NCI-H69 (cell line): Measurements from ENCODE around the gene IKZF1.

Experiments used
- DNase-seq: peaks from one replicate; lab custom pipeline; 2025; lab: John Stamatoyannopoulos, UW

IKZF1 gene

GRCh38 chr7:50355817-50356178, 51.3 kb downstream of the IKZF1 start:
- DNase-seq, result no peak

GRCh38 chr7:50356212-50356944, 51.9 kb downstream of the IKZF1 start:
- DNase-seq, result no peak

- no peak for DNase-seq
Observed at GRCh38 chr7:50356945-50357268, 52.4 kb downstream of the IKZF1 start.

GRCh38 chr7:50357426-50357825, 52.9 kb downstream of the IKZF1 start:
- no peak for DNase-seq

- no peak for DNase-seq
Observed at GRCh38 chr7:50358041-50358705, 53.7 kb downstream of the IKZF1 start.

GRCh38 chr7:50358779-50359178, 54.3 kb downstream of the IKZF1 start:
- DNase-seq, result no peak

- DNase-seq, result no peak
Observed at GRCh38 chr7:50359258-50359994, 54.9 kb downstream of the IKZF1 start.

- DNase-seq, result no peak
Observed at GRCh38 chr7:50359995-50360925, 55.7 kb downstream of the IKZF1 start.

- no peak for DNase-seq
Observed at GRCh38 chr7:50362142-50362541, 57.6 kb downstream of the IKZF1 start.

- no peak for DNase-seq
Observed at GRCh38 chr7:50362712-50363282, 58.3 kb downstream of the IKZF1 start.

GRCh38 chr7:50363327-50364060, 59.0 kb downstream of the IKZF1 start:
- no peak for DNase-seq

- no peak for DNase-seq
Observed at GRCh38 chr7:50364645-50365044, 60.1 kb downstream of the IKZF1 start.

- no peak for DNase-seq
Observed at GRCh38 chr7:50366311-50366710, 61.8 kb downstream of the IKZF1 start.

GRCh38 chr7:50367100-50367499, 62.6 kb downstream of the IKZF1 start:
- no peak for DNase-seq

GRCh38 chr7:50367570-50367969, 63.1 kb downstream of the IKZF1 start:
- DNase-seq, result no peak

- DNase-seq, result no peak
Observed at GRCh38 chr7:50368366-50368765, 63.9 kb downstream of the IKZF1 start.

- DNase-seq, result peak; percentile 71
Observed at GRCh38 chr7:50369143-50370026, 64.9 kb downstream of the IKZF1 start.

GRCh38 chr7:50370884-50371283, 66.4 kb downstream of the IKZF1 start:
- no peak for DNase-seq

- no peak for DNase-seq
Observed at GRCh38 chr7:50371551-50372021, 67.1 kb downstream of the IKZF1 start.

- DNase-seq, result no peak
Observed at GRCh38 chr7:50372923-50373322, 68.4 kb downstream of the IKZF1 start.
